UCSD-AML1 (cell line): ENCODE data around the gene C19orf44.
"Not testable (repeated sequence)": the region's sequence is repeated elsewhere in the genome, so short reads cannot be mapped to it uniquely, and the experiment has no call there.

Experiments
- DNase-seq: peaks from one replicate; lab custom pipeline; 2025; ENCODE audit not compliant: unreplicated experiment; lab: John Stamatoyannopoulos, UW

Gene C19orf44

DNA sequence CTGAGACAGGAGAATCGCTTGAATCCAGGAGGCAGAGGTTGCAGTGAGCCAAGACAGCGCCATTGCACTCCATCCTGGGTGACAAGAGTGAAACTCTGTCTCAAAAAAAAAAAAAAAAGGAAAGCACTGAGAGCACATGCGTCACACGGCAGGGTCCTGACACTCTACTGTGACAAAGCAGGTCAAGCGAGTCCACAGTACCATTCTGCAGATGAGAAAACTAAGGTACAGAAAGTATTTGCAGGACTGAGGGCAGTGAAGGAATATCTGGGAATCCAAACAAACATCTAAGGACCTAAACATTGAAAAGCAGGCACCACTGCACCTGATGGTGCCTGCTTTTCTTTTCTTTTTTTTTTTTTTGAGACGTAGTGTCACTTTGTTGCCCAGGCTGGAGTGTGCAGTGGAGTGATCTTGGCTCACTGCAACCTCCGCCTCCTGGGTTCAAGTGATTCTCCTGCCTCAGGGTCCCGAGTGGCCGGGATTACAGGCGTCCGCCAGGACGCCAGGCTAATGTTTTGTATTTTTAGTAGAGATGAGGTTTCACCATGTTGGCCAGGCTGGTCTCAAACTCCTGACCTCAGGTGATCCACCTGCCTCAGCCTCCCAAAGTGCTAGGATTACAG lies 29.3 kb upstream of the C19orf44 start:
- DNase-seq, result not testable (repeated sequence)

DNA sequence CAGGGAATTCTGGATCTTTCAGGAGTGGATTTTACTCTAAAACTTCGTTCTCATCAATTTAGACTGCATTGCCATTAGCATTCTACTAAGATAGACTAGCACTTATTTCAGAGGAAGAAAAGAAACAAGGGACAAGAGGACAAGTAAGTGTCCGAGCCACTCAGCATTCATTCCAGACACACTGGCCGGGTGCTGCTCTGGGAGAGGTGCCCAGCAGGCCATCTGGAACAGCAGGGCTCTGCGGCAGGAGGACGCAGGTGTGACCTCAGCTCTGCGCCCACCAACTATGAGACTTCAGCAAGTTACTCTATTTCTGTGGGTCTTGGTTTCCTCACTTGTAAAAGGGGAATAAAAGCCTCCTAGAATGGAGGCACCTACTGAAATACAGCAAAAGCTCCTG lies 28.6 kb upstream of the C19orf44 start:
- DNase-seq, result no peak

- no peak for DNase-seq
Measured at GRCh38 chr19:16470541-16470910, 25.7 kb upstream of the C19orf44 start.

DNA sequence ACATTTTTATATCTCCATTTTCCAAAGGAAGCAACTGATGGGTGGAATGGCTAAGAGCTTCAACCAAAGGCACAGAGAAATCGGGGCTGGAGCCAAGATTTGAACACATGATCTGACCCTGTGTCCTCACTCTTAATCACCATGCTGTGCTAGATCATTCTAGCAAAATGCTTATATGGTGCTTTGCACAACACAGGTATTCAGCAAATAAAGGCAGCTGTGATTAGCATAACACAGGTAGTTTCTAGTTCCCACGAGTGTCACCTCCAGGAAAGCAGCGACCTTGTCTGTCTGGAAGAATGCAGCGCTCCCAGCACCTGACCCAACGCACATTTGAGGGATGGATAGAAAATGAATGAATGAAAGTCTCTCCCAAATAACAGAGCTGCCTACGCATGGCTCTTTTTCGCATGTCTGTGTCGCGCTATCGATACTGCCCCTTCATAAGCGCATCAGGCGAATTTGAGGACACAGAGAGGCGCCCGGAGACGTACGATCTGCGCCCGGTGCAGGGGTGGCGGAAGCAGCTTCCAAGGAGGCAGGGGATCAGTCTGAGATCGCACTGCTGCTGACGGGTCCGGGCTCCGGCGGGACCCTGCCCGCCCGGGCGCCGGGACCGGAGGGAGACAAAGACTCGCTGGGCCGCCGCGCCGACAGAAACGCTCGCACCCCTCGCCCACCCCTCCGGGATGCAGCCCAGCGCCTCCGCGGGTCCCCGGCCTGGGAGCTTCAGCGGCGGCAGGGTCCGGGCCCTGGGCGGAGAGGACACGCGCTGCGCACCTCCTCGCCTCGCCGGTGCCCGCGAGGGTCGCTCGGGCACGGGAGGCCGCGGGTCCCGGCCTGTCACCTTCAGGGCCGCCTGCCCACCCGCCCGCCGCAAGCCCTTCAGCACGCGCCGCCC lies 25.0 kb upstream of the C19orf44 start:
- peak; percentile 30 for DNase-seq

GRCh38 chr19:16472559-16472899 lies 23.7 kb upstream of the C19orf44 start:
- not testable (repeated sequence) for DNase-seq

GRCh38 chr19:16472992-16473391 lies 23.2 kb upstream of the C19orf44 start:
- DNase-seq, result no peak

GRCh38 chr19:16473875-16474392 lies 22.3 kb upstream of the C19orf44 start:
- no peak for DNase-seq

DNA sequence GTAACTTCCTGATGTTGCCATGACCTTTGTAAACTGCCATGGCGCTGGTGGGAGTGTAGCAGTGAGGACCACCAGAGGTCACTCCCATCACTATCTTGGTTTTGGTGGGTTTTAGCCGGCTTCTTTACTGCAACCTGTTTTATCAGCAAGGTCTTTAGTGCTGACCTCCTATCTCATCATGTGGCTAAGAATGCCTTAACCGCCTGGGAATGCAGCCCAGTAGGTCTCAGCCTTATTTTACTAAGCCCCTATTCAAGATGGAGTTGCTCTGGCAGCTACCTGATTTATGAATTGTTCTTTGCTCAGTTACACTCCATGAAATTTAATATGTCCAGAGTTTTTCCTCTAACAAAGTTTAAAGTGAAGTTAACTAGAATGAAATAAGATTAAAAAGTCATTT lies 19.8 kb upstream of the C19orf44 start:
- no peak for DNase-seq

DNA sequence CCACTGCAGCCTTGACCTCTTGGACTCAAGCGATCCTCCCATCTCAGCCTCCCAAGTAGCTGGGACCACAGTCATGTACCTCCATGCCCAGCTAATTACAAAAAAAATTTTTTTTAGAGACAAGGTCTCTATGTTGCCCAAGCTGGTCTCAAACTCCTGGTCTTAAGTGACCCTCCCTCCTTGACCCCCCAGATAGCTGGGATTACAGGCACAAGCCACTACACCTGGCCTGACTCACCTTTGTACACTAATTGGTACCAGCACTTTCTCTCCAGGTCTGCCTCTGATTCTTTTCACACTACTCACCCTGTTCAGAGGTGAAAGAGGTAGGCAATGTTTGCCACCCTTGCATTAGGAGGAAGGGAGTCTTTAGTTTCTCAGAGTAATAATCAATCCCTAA lies 18.9 kb upstream of the C19orf44 start:
- DNase-seq, result no peak

GRCh38 chr19:16482745-16483144 lies 13.4 kb upstream of the C19orf44 start:
- no peak for DNase-seq

DNA sequence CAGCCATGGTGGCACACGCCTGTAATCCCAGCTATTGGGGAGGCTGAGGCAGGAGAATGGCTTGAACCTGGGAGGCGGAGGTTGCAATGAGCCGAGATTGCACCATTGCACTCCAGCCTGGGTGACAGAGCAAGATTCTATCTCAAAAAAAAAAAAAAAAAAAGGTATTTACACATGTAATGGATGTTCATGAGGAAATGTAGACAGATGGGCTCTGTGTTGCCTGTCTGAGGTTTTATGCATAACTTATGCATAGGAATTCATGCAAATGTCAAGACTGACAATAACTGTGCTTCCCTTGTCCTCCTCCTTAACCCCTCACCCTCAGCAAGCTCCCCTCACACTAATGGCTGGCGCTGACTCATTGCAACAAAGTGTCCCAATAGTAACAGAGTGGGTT lies 9.7 kb upstream of the C19orf44 start:
- DNase-seq, result not testable (repeated sequence)

DNA sequence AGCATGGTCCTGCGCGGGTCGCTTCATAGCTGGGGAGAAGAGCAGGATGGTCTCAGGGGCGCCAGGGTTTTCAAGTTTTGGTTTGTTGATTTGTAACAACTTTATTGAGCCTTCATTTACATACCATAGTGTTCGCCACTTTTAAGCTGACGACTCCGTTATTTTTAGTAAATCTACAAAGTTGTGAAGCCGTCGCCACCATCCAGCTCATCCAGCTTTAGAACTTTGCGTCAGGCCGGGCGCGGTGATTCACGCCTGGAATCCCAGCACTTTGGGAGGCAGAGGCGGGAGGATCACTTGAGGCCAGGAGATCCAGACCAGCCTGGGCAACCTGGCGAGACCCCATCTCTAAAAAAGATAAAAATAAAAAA lies 404 bp downstream of the C19orf44 start:
- no peak for DNase-seq

GRCh38 chr19:16497042-16497441 lies 848 bp downstream of the C19orf44 start:
- no peak for DNase-seq

GRCh38 chr19:16497837-16498236 lies 1.6 kb downstream of the C19orf44 start:
- DNase-seq, result no peak

DNA sequence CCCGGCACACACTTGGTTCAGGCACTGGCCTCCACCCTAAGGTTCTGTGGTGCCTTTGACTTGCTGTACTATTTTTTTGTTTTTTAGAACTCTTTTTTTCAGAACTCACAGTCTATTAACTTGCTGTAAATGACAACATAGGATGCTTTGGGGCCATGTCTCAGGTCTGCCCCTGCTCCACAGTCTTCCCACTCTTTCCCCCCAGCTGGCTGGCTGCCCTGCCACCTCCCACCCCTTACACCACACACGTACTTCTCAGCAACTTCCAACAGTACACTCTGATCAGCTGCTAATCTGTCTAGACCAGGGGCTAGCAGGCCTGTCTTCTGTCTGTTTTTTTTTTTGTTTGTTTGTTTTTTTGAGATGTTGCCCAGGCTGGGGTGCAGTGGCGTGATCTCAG lies 8.1 kb downstream of the C19orf44 start:
- no peak for DNase-seq

- not testable (repeated sequence) for DNase-seq
Measured at GRCh38 chr19:16506161-16506560, 10.0 kb downstream of the C19orf44 start.

DNA sequence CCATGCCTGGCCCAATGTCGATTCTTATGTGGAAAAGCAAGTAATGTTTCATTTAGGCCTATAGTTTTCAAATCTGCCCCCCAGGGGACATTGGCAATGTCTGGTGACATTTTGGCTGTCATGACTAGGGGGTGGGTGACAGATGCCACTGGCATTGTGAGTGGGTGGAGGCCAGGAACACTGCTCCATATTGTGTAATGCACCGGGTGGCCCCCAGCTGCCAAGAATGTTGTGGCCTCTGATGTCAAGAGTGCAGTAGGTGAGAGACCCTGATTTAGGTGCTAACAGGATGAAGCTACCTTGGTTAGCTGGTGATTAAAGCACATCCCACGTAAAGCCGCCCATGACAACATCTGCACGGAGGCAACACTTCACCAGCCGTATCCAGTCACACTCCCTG lies 10.8 kb downstream of the C19orf44 start:
- no peak for DNase-seq

GRCh38 chr19:16508546-16508945 lies 12.4 kb downstream of the C19orf44 start:
- no peak for DNase-seq

DNA sequence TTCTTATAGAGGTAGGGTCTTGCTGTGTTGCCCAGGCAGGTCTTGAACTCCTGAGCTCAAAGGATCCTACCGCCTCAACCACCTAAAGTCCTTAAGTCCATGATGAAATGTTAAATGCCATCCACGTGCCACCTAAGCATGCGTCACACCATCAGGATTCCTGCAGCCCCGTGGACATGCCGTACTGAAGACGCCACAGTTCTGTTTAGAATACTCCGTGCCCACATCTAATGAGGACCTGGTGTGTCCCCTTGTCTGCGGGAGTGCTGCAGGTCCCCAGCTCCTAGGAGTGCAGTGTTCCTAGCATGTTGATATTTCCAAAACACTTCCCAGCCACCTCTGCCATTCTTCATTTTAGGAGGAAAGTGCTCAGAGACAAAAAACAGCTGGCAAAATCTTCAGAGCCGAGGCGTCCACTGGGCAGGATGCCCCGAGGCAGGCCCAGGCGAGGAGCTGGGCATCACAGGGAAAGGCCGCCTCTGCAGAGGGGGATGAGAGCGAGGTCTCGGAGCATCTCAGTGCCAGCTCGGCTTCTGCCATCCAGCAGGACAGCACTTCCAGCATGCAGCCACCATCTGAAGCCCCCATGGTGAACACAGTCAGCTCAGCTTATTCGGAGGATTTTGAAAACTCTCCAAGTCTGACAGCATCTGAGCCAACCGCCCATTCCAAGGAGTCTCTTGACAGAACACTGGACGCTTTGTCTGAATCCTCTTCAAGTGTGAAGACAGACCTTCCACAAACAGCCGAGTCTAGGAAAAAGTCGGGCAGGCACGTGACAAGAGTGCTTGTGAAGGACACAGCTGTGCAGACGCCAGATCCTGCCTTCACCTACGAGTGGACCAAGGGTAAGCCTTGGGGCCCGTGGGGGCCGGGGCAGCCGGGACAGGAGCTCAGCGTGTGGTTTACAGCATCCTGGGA lies 13.2 kb downstream of the C19orf44 start:
- no peak for DNase-seq

DNA sequence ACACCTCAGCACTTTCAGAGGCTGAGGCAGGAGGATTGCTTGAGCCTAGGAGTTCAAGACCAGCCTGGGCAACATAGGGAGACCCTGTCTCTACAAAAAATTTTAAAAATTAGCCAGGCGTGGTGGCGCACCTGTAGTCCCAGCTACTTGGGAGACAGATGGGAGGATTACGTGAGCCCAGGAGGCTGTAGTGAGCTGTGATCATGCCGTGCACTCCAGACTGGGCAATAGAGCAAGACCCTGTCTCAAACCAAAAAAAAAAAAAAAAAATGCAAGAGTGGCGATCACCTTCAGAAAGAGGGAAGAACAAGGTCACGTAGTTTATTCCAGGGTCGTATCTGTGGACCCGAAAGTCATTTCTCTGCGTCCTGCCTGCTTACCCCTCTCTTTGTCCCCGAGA lies 16.4 kb downstream of the C19orf44 start:
- DNase-seq, result not testable (repeated sequence)

- no peak for DNase-seq
Measured at GRCh38 chr19:16514383-16515019, 18.3 kb downstream of the C19orf44 start.
